Body of pancreas (tissue), 4 donors: ENCODE measurements around the gene KIF3C. TPM values are rescaled to one million over a fixed set of nuclear protein-coding genes. Genes with fewer than 3 reads are reported as not detected.
A peak's percentile ranks its signal among the peaks of the same experiment; 100 is the strongest.
"Not testable (repeated sequence)": the region's sequence is repeated elsewhere in the genome, so short reads cannot be mapped to it uniquely, and the experiment has no call there.

Experiments used
- ATAC-seq: fragments of 150-250 bp; one replicate; pipeline ENCODE4 v1.9.1; 2016
- DNase-seq, 4 donors: peaks; one replicate each; pipeline ENCODE4 v3.0.0-alpha.2; 2019
- H3K27ac ChIP-seq, 4 donors: fragments of 200-600 bp; sonication (generic); 1 replicate in 3 of 4; 2 replicates in 1 of 4; pipeline versions ENCODE4 v1.5.1 to v1.6.1; 2016 to 2019; ENCODE audit warnings: mild to moderate bottlenecking in 1 of 4, mixed read lengths in 1 of 4, moderate library complexity in 1 of 4
- H3K27me3 ChIP-seq, 2 donors: fragments of 200-600 bp; sonication (generic); one replicate each; pipeline ENCODE4 v1.6.0; 2016; ENCODE audit warnings: mild to moderate bottlenecking in 1 of 2
- H3K36me3 ChIP-seq, 2 donors: fragments of 200-600 bp; sonication (generic); replicated peaks in 1 of 2; 2 replicates each; pipeline ENCODE4 v1.5.1; 2016; ENCODE audit warnings: low read depth in 2 of 2; ENCODE audit not compliant: insufficient read depth in 1 of 2
- H3K4me1 ChIP-seq: fragments of 200-600 bp; sonication (generic); one replicate; pipeline ENCODE4 v1.6.0; 2016
- H3K4me3 ChIP-seq, 2 donors: fragments of 200-600 bp; sonication (generic); 1 replicate in 1 of 2; 2 replicates in 1 of 2; pipeline ENCODE4 v1.5.1; 2016 to 2019
- H3K9me3 ChIP-seq, 3 donors: fragments of 200-600 bp; sonication (generic); 1 replicate in 2 of 3; 2 replicates in 1 of 3; pipeline ENCODE4 v1.5.1; 2016
- CTCF ChIP-seq, 7 experiments: fragments of 450-650 bp in 4 of 7; fragments of 200-600 bp in 3 of 7; sonication (generic) in 3 of 7; IDR thresholded peaks; one replicate each; pipeline ENCODE4 v1.5.1; 2016 to 2019; ENCODE audit warnings: antibody characterized with exemption in 7 of 7
- POLR2A ChIP-seq, 3 donors: fragments of 450-650 bp; IDR thresholded peaks; one replicate each; pipeline ENCODE4 v1.6.1; 2016; ENCODE audit warnings: antibody characterized with exemption in 3 of 3, mild to moderate bottlenecking in 2 of 3
- whole genome bisulfite sequencing, 2 donors: methylation state at CpG; one replicate each; pipeline ENCODE4 v1.1.5; 2017; 5-methylcytosine and 5-hydroxymethylcytosine counted together
- intact Hi-C: fragments of 100-400 bp; cut with DNase I; formaldehyde crosslinking; loops from one replicate; pipeline ENCODE4 v1.15.1; 2023
- total RNA-seq, 2 donors: library from RNA; depleted of rRNA; stranded (reverse); fragments of >200 nt; gene quantifications; one replicate each; pipeline ENCODE4 v1.1.0, GENCODE V29; 2016

Gene KIF3C
- 1 to 10 TPM in 1 of 2 donors, under 1 TPM in 1; 0.99 to 3.1 TPM for total RNA-seq

DNA sequence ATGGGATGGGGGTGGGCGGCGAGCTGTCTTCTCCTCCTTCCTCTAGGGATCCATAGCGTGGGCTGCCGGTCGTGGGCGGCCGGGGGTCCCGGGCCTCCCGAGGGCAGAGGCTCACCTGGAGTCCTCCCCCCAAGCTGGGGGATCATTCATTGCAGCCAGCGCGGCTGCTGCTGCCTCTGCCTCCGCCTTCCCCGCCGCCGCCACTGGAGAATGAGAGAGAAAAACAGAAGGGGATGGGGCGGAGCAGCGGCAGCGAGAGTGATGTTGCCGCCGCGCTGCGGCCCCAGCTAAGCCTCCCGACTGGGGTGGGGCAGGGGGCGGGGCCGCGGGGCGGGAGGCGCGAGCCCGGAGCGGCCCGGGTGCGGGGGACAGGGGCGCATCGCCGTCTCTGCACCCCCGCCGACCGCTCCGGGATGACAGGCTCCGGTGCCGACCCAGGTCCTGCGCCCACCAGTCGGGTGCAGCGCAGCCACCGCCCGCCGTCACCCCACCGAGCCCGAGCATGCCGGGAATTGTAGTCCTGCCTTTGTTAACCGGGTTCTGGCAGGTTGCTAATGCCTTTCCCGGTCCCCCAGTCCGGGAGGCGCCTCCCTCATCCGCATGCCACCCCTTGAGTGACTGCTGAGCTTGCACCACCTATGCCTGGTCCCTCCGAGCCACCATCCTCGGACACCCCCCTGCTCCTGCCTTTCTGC, at the start of gene KIF3C:
Gene KIF3C, minus strand, starts transcription at position 225 of the 695 bp plus-strand sequence. CDS start 580 bp downstream, outside the sequence.
- DNase-seq (peak; percentile 51 to 70 (median 63)), ATAC-seq (peak; percentile 69)
- intact Hi-C loops: loop anchor here (10.0 kb wide), 1 partner anchor 162 kb away; no protein-coding TSS in a partner anchor
- Histone ChIP-seq H3K9me3 (no peaks in the 10 kb centered on the region), H3K36me3 (no peaks in the 10 kb centered on the region), H3K4me1 (peaks cover 13% of the 10 kb centered on the region), H3K27me3 (no peaks in the 10 kb centered on the region), H3K4me3 (peak within 1 kb of the TSS; percentile 38 to 79), H3K27ac (peak within 1 kb of the TSS in 3 of 4 donors; percentile 36 to 52 (median 40))
- 0 to 2% methylated on average over 21 to 57 of the region's 58 CpGs for WGBS, 2 donors
- no peak for TF ChIP-seq CTCF (IDR thresholded peaks at IDR 0.05)
- TF ChIP-seq POLR2A (IDR thresholded peaks at IDR 0.05): no peak

GRCh38 chr2:26028083-26028482, 45.8 kb upstream of the KIF3C start:
- H3K9me3 ChIP-seq, H3K27ac ChIP-seq, H3K4me1 ChIP-seq, ATAC-seq, H3K4me3 ChIP-seq, intact Hi-C loops, H3K27me3 ChIP-seq, H3K36me3 ChIP-seq, DNase-seq: not testable (repeated sequence)
- WGBS, 2 donors: 91% methylated on average over 16 of the region's 16 CpGs

DNA sequence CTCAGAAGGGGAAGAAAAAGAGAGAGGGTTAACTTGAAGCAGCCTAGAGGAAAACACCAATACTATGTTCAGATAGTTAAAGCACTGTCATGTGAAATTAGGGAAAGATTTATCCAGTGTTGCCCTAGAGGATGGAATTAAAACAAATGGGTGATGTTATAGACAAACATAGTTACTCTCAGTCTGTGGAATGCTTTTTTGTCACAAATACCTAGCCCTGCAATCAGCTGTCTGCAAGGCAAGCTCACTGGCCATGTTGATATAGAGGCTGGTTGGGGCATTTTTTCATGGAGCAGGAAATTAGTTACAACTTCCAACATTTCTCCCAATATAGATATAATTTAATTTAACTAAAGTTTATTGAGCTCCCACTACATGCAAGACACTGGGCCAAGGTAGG, 43.2 kb upstream of the KIF3C start:
- intact Hi-C loops: no loop called here
- TF ChIP-seq POLR2A (IDR thresholded peaks at IDR 0.05) (no peak), CTCF (IDR thresholded peaks at IDR 0.05) (no peak)

GRCh38 chr2:26024260-26024659, 42.0 kb upstream of the KIF3C start:
- peaks cover 10% of the 10 kb centered on the region for H3K4me1 ChIP-seq
- no peaks in the 10 kb centered on the region for H3K9me3 ChIP-seq
- 89 to 91% methylated on average over 2 of the region's 2 CpGs for WGBS, 2 donors
- intact Hi-C loops: no loop called here
- no peaks in the 10 kb centered on the region for H3K27me3 ChIP-seq
- H3K27ac ChIP-seq: no peak overlapping the region
- DNase-seq (no peak), ATAC-seq (no peak)
- TF ChIP-seq CTCF (IDR thresholded peaks at IDR 0.05) (no peak), POLR2A (IDR thresholded peaks at IDR 0.05) (no peak)
- no peaks in the 10 kb centered on the region for H3K36me3 ChIP-seq
- no peak overlapping the region for H3K4me3 ChIP-seq

More for the DNA sequence above, 43.2 kb upstream of the KIF3C start:
- Histone ChIP-seq H3K4me1 (peaks cover 4% of the 10 kb centered on the region), H3K36me3 (no peaks in the 10 kb centered on the region), H3K9me3 (no peaks in the 10 kb centered on the region), H3K27me3 (no peaks in the 10 kb centered on the region), H3K27ac (no peak overlapping the region), H3K4me3 (no peak overlapping the region)
- DNase-seq (no peak), ATAC-seq (no peak)

- H3K4me3 ChIP-seq: no peak overlapping the region
- no peaks in the 10 kb centered on the region for H3K36me3 ChIP-seq
- no peaks in the 10 kb centered on the region for H3K27me3 ChIP-seq
- peak in 2 of 4 donors; percentile 26 to 45 for DNase-seq
- no peaks in the 10 kb centered on the region for H3K9me3 ChIP-seq
- intact Hi-C loops: no loop called here
- peak overlapping the region; percentile 10 to 82 (median 75) for H3K27ac ChIP-seq
- TF ChIP-seq CTCF (IDR thresholded peaks at IDR 0.05): no peak
- TF ChIP-seq POLR2A (IDR thresholded peaks at IDR 0.05): no peak
- WGBS, 2 donors: 34 to 45% methylated on average over 4 of the region's 4 CpGs
- H3K4me1 ChIP-seq: peaks cover 31% of the 10 kb centered on the region
- ATAC-seq: peak; percentile 21
These were observed 37.9 kb upstream of the KIF3C start for GRCh38 chr2:26020231-26020640.
